Thoracic aorta (tissue), 2 donors: ENCODE measurements around the gene FER. TPM values are rescaled to one million over a fixed set of nuclear protein-coding genes. Genes with fewer than 3 reads are reported as not detected.

Experiments
- ATAC-seq: fragments of 150-250 bp; one replicate; pipeline ENCODE4 v1.8.0; 2017; ENCODE audit warnings: low read depth; ENCODE audit not compliant: insufficient number of reproducible peaks, low FRiP score
- DNase-seq: peaks from one replicate; pipeline ENCODE4 v3.0.0-alpha.2; 2020; ENCODE audit warnings: low spot score
- H3K27ac ChIP-seq, 2 donors: fragments of 200-600 bp; sonication (generic); 1 replicate in 1 of 2; 2 replicates in 1 of 2; pipeline ENCODE4 v1.5.1; 2016; ENCODE audit warnings: mild to moderate bottlenecking in 2 of 2, moderate library complexity in 2 of 2
- H3K27me3 ChIP-seq: fragments of 200-600 bp; sonication (generic); replicated peaks from 2 replicates; pipeline ENCODE4 v1.6.0; 2016; ENCODE audit warnings: mild to moderate bottlenecking; ENCODE audit not compliant: insufficient read depth
- H3K36me3 ChIP-seq: fragments of 200-600 bp; sonication (generic); one replicate; pipeline ENCODE4 v1.5.1; 2016
- H3K4me1 ChIP-seq, 2 donors: fragments of 200-600 bp; sonication (generic); 1 replicate in 1 of 2; 2 replicates in 1 of 2; pipeline versions ENCODE4 v1.5.1 to v1.6.0; 2016; ENCODE audit warnings: low read depth in 2 of 2, mild to moderate bottlenecking in 1 of 2; ENCODE audit not compliant: control insufficient read depth in 1 of 2
- H3K4me3 ChIP-seq: fragments of 200-600 bp; sonication (generic); 2 replicates; pipeline ENCODE4 v1.5.1; 2016; ENCODE audit warnings: mild to moderate bottlenecking
- H3K9me3 ChIP-seq: fragments of 200-600 bp; sonication (generic); 2 replicates; pipeline ENCODE4 v1.5.1; 2016
- CTCF ChIP-seq: fragments of 200-600 bp; sonication (generic); IDR thresholded peaks from one replicate; pipeline ENCODE4 v1.5.1; 2019; ENCODE audit warnings: antibody characterized with exemption
- total RNA-seq, 2 donors: library from RNA; depleted of rRNA; stranded (reverse); fragments of >200 nt; gene quantifications; one replicate each; pipeline versions ENCODE4 v1.1.0 to v1.2.3, GENCODE V29; 2016

Gene FER
- total RNA-seq, 2 donors from 2014 or later, result 15.6 to 38.1 TPM

GRCh38 chr5:108910627-108911026 is 162.9 kb downstream of the FER start:
- DNase-seq, result no peak
- no peak overlapping the region for H3K4me3 ChIP-seq
- no peaks in the 10 kb centered on the region for H3K36me3 ChIP-seq
- TF ChIP-seq CTCF, result no peak
- H3K4me1 ChIP-seq, result no peaks in the 10 kb centered on the region
- no peaks in the 10 kb centered on the region for H3K9me3 ChIP-seq
- no peaks in the 10 kb centered on the region for H3K27me3 ChIP-seq
- no peak overlapping the region for H3K27ac ChIP-seq
- ATAC-seq, result no peak

- no peaks in the 10 kb centered on the region for H3K27me3 ChIP-seq
- H3K36me3 ChIP-seq, result no peaks in the 10 kb centered on the region
- no peaks in the 10 kb centered on the region for H3K4me1 ChIP-seq
- H3K4me3 ChIP-seq, result no peak overlapping the region
- H3K27ac ChIP-seq, result no peak overlapping the region
- no peaks in the 10 kb centered on the region for H3K9me3 ChIP-seq
- no peak for TF ChIP-seq CTCF
- ATAC-seq, result no peak
- DNase-seq, result no peak
Observed at GRCh38 chr5:108911055-108911454, 163.4 kb downstream of the FER start.

- Histone ChIP-seq H3K4me3 (no peak overlapping the region), H3K27ac (no peak overlapping the region), H3K9me3 (no peaks in the 10 kb centered on the region), H3K36me3 (no peaks in the 10 kb centered on the region), H3K4me1 (no peaks in the 10 kb centered on the region), H3K27me3 (no peaks in the 10 kb centered on the region)
- DNase-seq (no peak), ATAC-seq (no peak)
- no peak for TF ChIP-seq CTCF
Observed at GRCh38 chr5:108917596-108917995, 169.9 kb downstream of the FER start.

- H3K4me3 ChIP-seq, result no peak overlapping the region
- no peaks in the 10 kb centered on the region for H3K4me1 ChIP-seq
- ATAC-seq (no peak), DNase-seq (no peak)
- no peak for TF ChIP-seq CTCF
- H3K9me3 ChIP-seq, result no peaks in the 10 kb centered on the region
- H3K36me3 ChIP-seq, result no peaks in the 10 kb centered on the region
- no peaks in the 10 kb centered on the region for H3K27me3 ChIP-seq
- H3K27ac ChIP-seq, result no peak overlapping the region
Observed at GRCh38 chr5:108919591-108920326, 172.1 kb downstream of the FER start.

- TF ChIP-seq CTCF, result no peak
- H3K4me1 ChIP-seq, result peaks cover 0 to 4% of the 10 kb centered on the region in 2 donors
Observed at GRCh38 chr5:108924457-108924961, 176.8 kb downstream of the FER start.

More at GRCh38 chr5:108924457-108924961, 176.8 kb downstream of the FER start:
- Histone ChIP-seq H3K36me3 (no peaks in the 10 kb centered on the region), H3K4me3 (no peak overlapping the region), H3K9me3 (no peaks in the 10 kb centered on the region), H3K27ac (no peak overlapping the region), H3K27me3 (no peaks in the 10 kb centered on the region)
- DNase-seq, result no peak
- no peak for ATAC-seq
